ENCODE measurements around the gene SLCO3A1. TPM values are rescaled to one million over a fixed set of nuclear protein-coding genes. Genes with fewer than 3 reads are reported as not detected.
A peak's percentile ranks its signal among the peaks of the same experiment; 100 is the strongest.

Gene SLCO3A1
- total RNA-seq, 1 donor = 5.4 TPM

DNA sequence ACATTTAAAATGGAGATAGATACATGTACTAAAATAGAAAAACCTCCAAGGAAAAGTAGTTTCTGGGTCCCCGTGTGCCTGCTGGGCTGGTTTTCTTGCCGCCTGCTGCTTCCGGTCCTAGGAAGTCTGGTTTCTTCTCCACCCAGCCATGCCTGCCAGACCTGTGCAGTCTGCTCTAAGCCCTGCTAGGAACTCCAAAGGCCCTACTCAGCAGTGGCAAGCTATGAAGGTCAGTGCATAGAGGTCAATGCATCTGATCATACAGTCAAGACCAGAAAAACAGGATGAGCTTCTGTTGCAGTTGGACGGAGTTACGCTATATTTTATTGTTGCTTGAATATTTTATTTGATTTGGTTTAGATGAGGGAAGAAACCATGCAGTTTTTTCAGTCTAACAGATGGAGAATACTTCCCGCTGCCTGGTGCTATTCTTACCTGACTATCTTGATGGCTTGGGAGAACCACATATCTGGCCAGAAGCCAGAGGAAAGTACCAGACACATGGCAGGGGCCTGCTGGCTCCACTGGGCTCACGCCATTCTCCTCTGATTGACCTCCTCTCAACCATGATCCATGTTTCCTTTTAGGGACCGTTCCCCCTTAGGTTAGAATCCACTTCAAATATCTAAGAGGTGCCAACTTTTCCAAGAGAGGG lies 313.4 kb downstream of the SLCO3A1 start:
- TF ChIP-seq, protein P1, sequence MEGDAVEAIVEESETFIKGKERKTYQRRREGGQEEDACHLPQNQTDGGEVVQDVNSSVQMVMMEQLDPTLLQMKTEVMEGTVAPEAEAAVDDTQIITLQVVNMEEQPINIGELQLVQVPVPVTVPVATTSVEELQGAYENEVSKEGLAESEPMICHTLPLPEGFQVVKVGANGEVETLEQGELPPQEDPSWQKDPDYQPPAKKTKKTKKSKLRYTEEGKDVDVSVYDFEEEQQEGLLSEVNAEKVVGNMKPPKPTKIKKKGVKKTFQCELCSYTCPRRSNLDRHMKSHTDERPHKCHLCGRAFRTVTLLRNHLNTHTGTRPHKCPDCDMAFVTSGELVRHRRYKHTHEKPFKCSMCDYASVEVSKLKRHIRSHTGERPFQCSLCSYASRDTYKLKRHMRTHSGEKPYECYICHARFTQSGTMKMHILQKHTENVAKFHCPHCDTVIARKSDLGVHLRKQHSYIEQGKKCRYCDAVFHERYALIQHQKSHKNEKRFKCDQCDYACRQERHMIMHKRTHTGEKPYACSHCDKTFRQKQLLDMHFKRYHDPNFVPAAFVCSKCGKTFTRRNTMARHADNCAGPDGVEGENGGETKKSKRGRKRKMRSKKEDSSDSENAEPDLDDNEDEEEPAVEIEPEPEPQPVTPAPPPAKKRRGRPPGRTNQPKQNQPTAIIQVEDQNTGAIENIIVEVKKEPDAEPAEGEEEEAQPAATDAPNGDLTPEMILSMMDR (IDR thresholded peaks at IDR 0.05; ENCODE audit: extremely low read depth, low read depth, low read length) = no peak
- Histone ChIP-seq H3K27ac (ENCODE audit: low read depth, low read length) (no peak overlapping the region), H3K36me3 (ENCODE audit: insufficient read depth, low read length) (no peaks in the 10 kb centered on the region), H3K4me3 (ENCODE audit: insufficient read depth, low read length) (no peak overlapping the region), H2AFZ (ENCODE audit: low read length) (no peak overlapping the region), H4K20me1 (ENCODE audit: insufficient read depth, low read length) (no peaks in the 10 kb centered on the region), H3K79me2 (ENCODE audit: insufficient read depth, low read length) (no peaks in the 10 kb centered on the region), H3K4me2 (ENCODE audit: insufficient read depth, low read length) (no peak overlapping the region), H3K27me3 (ENCODE audit: insufficient read depth, low read length) (no peaks in the 10 kb centered on the region), H3K9me3 (ENCODE audit: low read depth, low read length) (no peaks in the 10 kb centered on the region), H3K4me1 (ENCODE audit: insufficient read depth, low read length) (peaks cover 3% of the 10 kb centered on the region)
- no peak for DNase-seq (ENCODE audit: insufficient read length, low spot score, missing footprints)

DNA sequence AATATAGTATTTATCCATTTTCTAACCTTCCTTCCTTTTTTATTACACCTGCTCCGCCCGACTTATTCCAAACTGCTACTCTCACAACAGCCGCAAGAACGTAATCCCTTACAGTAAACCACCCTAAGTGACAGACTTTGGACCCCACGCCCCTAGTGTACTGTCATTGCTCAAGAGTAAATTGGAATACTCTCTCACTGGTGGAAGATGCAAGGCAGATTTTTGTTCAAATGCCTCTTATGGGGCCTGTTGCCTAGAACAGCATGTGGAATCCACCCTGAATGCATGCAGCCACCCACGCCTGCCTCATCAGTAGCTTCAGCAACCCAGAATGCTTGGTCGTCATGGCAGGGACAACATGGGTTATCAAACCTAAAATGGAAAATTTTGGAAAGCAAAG lies 313.9 kb downstream of the SLCO3A1 start:
- Histone ChIP-seq H3K27me3 (ENCODE audit: insufficient read depth, low read length) (no peaks in the 10 kb centered on the region), H3K36me3 (ENCODE audit: insufficient read depth, low read length) (no peaks in the 10 kb centered on the region), H3K4me3 (ENCODE audit: insufficient read depth, low read length) (no peak overlapping the region), H3K27ac (ENCODE audit: low read depth, low read length) (no peak overlapping the region), H3K4me1 (ENCODE audit: insufficient read depth, low read length) (peaks cover 3% of the 10 kb centered on the region), H3K9me3 (ENCODE audit: low read depth, low read length) (no peaks in the 10 kb centered on the region), H2AFZ (ENCODE audit: low read length) (no peak overlapping the region), H4K20me1 (ENCODE audit: insufficient read depth, low read length) (no peaks in the 10 kb centered on the region), H3K4me2 (ENCODE audit: insufficient read depth, low read length) (no peak overlapping the region), H3K79me2 (ENCODE audit: insufficient read depth, low read length) (no peaks in the 10 kb centered on the region)
- no peak for DNase-seq (ENCODE audit: insufficient read length, low spot score, missing footprints)
- TF ChIP-seq, protein P1 (IDR thresholded peaks at IDR 0.05; ENCODE audit: extremely low read depth, low read depth, low read length) = no peak

DNA sequence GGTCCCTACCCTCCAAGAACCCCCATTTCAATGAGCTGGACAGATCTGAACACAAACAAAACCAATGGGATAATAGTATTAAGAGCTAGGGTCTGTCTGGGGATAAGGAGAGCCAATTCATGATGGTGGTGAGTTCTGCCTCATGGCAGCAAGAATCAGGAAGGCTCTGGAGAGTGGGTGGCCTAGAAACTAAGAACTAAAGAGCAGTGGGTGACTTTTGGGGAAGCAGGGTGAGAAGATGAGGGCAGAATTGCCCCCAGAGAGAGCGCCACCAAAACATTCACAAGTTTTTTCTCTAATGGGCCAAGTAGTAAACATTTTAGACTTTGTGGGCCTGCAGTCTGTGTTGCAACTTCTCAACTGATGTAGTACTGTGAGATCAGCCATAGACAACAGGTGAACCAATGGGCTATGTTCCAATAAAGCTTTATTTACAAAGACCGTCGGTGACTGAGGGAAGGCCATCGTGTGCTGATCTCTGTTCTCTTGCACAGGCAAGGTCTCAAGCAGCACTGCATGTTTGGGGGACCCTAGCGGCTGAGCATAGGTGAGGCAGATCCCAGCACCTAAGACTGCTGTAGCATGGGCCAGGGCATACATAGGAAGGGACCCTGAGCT lies 314.7 kb downstream of the SLCO3A1 start:
- H2AFZ ChIP-seq (ENCODE audit: low read length) = no peak overlapping the region
- H3K9me3 ChIP-seq (ENCODE audit: low read depth, low read length) = no peaks in the 10 kb centered on the region
- no peaks in the 10 kb centered on the region for H4K20me1 ChIP-seq (ENCODE audit: insufficient read depth, low read length)
- H3K27me3 ChIP-seq (ENCODE audit: insufficient read depth, low read length) = no peaks in the 10 kb centered on the region
- H3K4me2 ChIP-seq (ENCODE audit: insufficient read depth, low read length) = no peak overlapping the region
- H3K36me3 ChIP-seq (ENCODE audit: insufficient read depth, low read length) = no peaks in the 10 kb centered on the region
- H3K27ac ChIP-seq (ENCODE audit: low read depth, low read length) = no peak overlapping the region
- DNase-seq (ENCODE audit: insufficient read length, low spot score, missing footprints) = no peak
- no peak overlapping the region for H3K4me3 ChIP-seq (ENCODE audit: insufficient read depth, low read length)
- H3K4me1 ChIP-seq (ENCODE audit: insufficient read depth, low read length) = peaks cover 3% of the 10 kb centered on the region
- no peaks in the 10 kb centered on the region for H3K79me2 ChIP-seq (ENCODE audit: insufficient read depth, low read length)
- TF ChIP-seq, protein P1 (IDR thresholded peaks at IDR 0.05; ENCODE audit: extremely low read depth, low read depth, low read length) = no peak

DNA sequence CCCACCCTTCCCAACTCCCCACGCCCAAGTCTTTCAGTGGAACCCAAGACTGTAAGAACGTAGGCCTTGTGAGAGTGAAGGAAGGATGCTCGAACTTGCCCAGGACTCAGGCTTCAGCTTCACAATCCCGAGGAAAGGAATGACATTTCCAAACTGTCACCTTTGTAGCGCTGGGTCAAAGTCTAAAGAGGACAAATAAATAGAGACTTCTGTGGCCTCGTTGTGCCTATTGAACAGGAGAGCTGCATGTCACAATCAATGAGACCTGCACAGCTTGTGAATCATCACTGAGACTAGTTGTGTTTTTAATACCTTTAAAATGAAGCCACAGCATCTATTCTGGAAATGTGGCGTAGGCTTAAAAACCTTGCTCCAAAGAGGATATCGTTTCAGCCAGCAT lies 317.4 kb downstream of the SLCO3A1 start:
- no peak overlapping the region for H3K27ac ChIP-seq (ENCODE audit: low read depth, low read length)
- no peaks in the 10 kb centered on the region for H4K20me1 ChIP-seq (ENCODE audit: insufficient read depth, low read length)
- TF ChIP-seq, protein P1 (IDR thresholded peaks at IDR 0.05; ENCODE audit: extremely low read depth, low read depth, low read length) = no peak
- no peak overlapping the region for H3K4me2 ChIP-seq (ENCODE audit: insufficient read depth, low read length)
- no peaks in the 10 kb centered on the region for H3K27me3 ChIP-seq (ENCODE audit: insufficient read depth, low read length)
- H3K9me3 ChIP-seq (ENCODE audit: low read depth, low read length) = no peaks in the 10 kb centered on the region
- no peak overlapping the region for H2AFZ ChIP-seq (ENCODE audit: low read length)
- H3K4me1 ChIP-seq (ENCODE audit: insufficient read depth, low read length) = no peaks in the 10 kb centered on the region
- DNase-seq (ENCODE audit: insufficient read length, low spot score, missing footprints) = peak; percentile 67
- no peaks in the 10 kb centered on the region for H3K79me2 ChIP-seq (ENCODE audit: insufficient read depth, low read length)
- H3K4me3 ChIP-seq (ENCODE audit: insufficient read depth, low read length) = no peak overlapping the region
- H3K36me3 ChIP-seq (ENCODE audit: insufficient read depth, low read length) = no peaks in the 10 kb centered on the region
